NCI-H146 treated with DMSO at 0.1 percent for 48 hours (cell line): ENCODE data around the gene TTC23L.

Experiments used
- DNase-seq: peaks from one replicate; lab custom pipeline; 2025; ENCODE audit not compliant: unreplicated experiment; lab: John Stamatoyannopoulos, UW

TTC23L gene

GRCh38 chr5:34869256-34869655, 30.3 kb downstream of the TTC23L start:
- DNase-seq: no peak

DNA sequence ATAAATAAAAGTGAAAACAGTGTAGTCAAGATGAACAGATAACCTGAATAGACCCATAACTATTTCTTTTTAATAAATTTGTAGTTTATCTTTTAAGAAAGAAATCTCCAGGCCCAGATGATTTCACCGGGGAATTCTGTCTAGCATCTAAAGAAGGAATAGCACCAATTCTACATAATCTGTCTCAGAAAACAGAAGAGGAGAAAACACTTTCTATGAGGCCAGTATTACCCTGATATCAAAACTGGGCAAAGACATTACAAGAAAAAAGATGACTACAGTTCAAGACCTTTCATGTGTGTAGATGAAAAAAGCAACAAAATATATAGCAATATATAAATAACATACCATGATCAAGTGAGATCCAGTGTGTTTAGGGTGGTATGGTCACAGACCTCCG, 31.4 kb downstream of the TTC23L start:
- no peak for DNase-seq

DNA sequence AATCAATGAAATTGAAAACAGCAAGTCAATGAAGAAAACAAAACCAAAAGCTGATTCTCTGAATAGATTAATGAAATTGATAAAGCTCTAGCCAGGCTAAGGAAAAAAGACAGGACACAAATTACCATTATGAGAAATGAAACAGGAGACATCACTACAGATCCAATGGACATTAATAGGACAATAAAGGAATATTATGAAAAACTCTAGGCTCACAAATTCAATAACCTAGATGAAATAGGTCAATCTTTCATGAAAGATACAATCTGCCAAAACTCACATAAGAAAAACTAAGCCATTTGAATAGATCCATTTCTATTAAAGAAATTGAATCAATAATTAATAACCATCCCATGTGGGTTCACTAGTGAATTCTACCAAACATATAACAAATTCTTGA, 37.3 kb downstream of the TTC23L start:
- DNase-seq: no peak

DNA sequence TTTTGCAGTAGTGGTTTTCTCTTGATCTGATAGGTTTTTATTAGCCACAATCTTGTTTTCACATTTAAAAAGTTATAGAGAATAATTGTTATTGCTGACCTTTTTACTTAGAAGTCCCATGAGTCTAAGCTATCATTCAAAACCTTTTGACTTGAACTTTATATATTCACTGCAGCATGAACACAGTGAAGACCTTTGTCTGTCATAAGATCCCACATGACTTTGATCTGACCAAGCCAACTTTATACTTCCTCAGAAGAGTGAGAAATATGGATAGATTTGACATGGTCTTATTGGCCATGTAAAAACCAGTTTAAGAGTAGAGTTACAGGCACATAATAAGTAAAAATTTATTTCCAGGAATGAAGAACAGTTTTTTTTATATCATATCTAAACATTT, 42.3 kb downstream of the TTC23L start:
- no peak for DNase-seq

DNA sequence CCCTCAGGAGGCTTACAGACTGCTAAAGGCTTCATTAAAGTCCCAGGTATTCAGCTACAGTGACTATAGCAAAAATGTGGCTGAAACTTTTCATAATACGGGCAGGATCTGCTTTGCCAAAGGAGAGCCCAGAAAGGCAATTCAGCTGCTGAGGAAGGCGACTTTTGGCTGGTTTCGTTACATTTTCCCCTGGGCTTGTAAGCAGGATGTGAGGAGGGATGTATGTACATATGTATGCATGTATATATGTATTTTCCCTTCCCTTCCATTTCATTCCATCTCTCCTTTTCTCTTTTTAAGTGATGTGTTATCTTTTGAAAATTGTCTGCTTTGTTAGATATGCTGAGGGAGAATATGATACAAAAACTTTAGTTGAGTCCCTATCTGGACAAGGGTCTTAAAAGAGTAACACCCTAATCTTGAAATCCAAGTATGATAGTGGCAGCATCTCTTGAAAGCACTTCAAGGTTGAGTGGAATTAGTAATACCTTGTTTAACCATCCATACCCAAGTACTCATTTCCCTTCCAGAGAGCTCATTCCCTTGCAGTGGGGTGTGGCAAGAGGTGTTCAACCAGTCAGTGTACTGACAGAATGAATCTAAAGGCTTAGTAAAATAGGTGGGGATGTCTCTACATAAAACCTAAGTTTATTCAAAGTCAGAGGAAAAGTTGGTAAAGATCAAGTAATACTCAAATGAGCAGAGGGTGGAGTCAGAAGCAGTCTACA, 47.6 kb downstream of the TTC23L start:
- DNase-seq: no peak

- no peak for DNase-seq
Observed at GRCh38 chr5:34889394-34889793, 50.4 kb downstream of the TTC23L start.

DNA sequence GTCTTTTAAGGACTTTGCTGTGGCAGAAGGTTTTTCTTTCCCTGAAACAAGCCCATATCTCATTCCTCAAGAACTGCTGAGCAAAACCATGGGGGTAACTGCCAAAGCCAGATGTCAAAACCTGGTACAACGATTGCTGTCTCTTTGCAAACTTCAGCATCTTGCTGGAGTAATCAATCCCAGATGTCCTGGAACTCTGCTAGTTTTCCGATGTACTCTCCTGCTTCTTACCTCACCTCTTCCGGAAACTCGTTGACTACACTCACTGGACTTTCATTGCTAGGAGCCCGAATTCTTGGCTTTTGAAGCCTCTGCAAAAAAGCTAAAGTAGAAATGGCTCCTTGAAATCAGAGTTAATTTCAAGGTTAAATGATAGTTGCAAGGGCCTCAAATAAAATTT, 53.0 kb downstream of the TTC23L start:
- no peak for DNase-seq

- DNase-seq: no peak
Observed at GRCh38 chr5:34892414-34892813, 53.5 kb downstream of the TTC23L start.

DNA sequence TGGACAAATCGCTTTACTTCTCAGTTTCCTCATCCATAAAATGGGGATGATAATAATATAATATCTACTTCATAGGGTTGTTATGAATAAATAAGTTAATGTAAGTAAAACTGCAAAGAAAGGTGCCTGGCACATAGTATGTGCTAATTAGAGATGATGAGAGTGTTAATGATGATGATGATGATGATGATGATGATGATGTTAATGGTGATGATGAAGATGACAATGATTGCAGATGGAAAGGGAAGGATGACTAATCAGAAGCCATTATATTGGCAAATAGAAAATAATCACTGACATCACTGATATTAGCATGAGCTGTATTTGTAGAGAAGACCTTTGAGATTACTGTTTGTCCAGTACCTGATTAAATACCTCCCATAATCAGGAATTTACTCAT, 55.8 kb downstream of the TTC23L start:
- DNase-seq: no peak

GRCh38 chr5:34895641-34896419, 56.9 kb downstream of the TTC23L start:
- no peak for DNase-seq

DNA sequence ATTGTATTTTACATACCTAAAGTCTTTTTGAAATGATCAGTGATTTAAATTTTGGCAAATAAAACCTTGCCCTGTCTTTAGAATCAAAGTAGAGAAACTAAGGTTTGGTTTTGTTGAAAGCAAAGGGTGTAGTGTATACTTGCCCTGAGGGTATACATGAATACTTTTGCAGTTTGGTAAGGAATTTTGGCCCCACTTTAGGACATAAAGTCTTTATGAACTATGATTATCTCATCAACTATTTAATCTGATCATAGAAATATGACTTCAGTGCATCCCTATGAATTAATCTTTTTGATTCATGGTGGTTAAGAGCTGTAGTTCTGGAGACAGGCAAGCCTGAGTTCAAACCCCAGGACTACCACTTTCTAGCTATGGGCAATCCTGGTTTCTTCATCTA, 58.7 kb downstream of the TTC23L start:
- DNase-seq: no peak

DNA sequence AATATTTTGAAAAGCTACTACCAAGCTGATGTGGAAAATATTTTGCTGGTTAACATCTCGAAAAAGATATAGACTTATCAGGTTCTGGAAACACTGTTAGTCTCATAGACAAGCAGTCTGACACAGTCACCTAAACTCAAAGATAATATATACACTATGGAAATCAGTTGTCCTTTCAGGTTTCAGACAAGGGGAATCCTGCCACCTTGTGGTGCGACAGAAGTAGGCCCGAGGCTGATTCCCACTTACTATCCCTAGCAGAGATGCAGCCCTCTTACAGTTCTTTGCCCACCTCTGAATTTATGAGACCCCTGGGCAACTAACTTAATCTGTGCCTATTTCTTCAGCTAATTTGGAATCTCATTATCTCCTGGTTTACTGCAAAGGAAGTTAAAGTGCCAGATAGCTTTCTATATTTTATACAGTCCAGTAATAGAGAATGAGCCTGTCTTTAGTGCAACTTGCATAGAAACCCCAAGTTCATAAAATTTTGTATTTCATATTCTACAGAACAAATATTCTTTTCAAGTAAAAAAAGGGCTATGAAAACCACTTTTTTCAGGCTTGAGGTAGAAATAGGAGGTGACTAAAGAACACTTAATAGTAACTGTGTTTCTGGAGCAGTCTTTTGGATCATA, 59.4 kb downstream of the TTC23L start:
- DNase-seq: peak; percentile 36

DNA sequence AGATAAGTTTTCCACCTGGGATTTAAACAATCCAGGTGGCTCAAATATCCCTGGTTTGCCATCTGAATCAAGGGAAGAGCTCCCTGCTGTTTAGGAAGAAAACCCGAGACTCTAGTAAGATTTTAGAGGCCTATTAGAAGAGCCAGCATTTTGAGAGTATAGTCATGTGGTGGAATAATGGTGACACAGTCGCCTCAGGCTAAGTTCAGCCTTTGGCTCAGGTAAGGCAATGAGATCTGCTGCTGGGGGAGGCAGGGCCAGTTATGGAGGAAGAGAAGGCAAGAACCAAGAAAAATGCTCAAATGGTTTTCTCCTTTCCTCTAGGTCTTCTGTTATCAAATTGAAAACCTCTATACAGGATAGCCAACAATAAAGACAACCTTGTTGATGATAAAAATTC, 60.1 kb downstream of the TTC23L start:
- no peak for DNase-seq

GRCh38 chr5:34900652-34901051, 61.7 kb downstream of the TTC23L start:
- no peak for DNase-seq

- DNase-seq: no peak
Observed at GRCh38 chr5:34903260-34903659, 64.3 kb downstream of the TTC23L start.

- DNase-seq: no peak
Observed at GRCh38 chr5:34905564-34905963, 66.6 kb downstream of the TTC23L start.

- DNase-seq: no peak
Observed at GRCh38 chr5:34913072-34913471, 74.1 kb downstream of the TTC23L start.

DNA sequence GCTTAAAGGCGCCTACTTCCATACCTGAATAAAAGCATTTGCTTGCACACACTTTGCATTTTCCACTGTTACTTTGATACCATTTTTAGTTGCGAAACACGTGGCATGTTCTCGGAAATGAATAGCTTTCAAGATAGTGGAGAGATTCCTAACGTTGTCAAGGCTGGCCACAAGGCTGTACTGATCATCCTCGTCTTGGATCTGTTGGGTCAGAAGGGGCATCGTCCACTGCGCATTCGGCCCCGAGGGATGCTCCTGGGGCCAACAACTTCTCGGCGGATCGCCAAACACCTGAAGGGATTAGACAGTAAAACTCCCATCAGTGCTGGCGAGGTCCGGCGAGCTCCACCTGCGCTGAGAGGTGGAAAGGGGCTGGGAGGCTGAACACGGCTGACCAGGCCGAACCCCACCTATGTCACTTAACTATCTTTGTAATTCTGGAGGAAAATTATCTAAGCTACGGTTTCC, 75.7 kb downstream of the TTC23L start:
- peak; percentile 43 for DNase-seq

DNA sequence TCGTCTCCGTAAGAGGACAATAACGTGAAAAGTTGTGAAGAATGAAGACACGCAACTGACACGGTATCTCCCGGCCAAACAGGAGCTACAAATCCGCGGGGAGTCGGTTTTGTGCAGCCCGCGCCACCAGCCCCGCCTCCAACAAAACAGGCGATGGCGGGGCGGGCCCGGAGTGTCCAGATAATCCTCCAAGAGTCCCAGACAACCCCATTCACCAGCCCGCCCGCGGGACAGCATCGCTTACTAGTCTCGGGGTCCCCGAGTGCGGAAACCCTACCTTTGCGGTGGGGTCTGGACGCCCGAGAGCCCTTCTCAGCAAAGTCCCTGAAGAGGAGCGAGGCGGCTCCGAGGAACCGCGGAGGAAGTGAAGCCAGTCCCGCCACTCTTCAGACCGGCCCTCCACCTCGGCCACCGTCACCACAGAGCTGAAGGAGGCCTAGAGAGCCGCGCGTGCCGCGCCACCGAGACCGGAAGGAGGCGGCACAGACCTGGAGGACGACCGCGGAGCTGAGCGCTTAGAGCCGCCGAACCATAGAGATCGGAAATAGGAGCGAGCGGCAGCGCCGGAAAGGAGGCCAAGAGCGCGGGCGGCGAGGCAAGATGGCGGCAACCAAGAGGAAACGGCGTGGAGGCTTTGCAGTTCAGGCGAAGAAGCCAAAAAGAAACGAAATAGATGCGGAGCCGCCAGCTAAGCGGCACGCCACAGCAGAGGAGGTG, 76.3 kb downstream of the TTC23L start, which contains the start of the genes BRIX1 and RAD1:
Gene BRIX1, plus strand, starts transcription at position 573 of the 717 bp plus-strand sequence. Its CDS starts 28 bp downstream, at position 601.
Gene RAD1, minus strand, starts transcription at position 366 of the 717 bp plus-strand sequence. CDS start 612 bp downstream, outside the sequence.
- peak; percentile 96 for DNase-seq

DNA sequence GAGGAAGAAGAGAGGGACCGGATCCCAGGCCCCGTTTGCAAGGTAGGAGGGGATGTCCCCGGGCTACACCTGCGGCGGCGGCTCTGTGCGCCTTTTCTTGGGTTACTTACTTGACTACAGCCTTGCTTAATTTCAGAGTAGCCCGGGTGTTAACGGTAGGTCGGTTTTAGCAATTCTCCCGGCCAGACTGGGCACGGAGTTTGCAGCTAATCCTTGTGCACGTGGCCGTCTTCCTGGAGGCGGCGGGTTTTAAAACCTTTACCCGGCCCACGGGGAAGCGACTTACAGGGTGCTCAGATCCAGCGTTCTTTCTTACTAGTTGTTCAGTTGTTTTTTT, 76.9 kb downstream of the TTC23L start:
- no peak for DNase-seq

GRCh38 chr5:34916518-34916917, 77.6 kb downstream of the TTC23L start:
- DNase-seq: no peak
